ENCODE results near the gene MLIP.
"Not testable (repeated sequence)": the region's sequence is repeated elsewhere in the genome, so short reads cannot be mapped to it uniquely, and the experiment has no call there.

MLIP gene

DNA sequence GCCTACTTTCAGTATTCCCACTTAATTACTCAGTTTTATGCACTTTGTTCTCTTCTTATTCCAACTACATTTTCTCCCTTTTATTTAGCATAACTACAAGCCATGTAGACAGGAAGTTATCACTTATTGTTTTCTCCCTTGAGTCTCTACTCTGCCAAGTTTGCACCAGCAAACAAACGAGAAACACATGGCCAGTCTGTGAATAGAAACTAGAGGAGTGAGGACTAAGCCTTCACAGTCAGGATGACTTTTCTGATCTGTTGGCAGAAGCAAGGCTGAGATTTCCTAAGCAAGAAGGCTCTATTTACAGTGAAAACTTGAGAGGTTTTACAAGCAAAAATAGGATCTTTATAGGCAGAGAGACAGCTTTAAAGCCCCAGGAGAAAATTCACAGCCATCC, 127.2 kb downstream of the MLIP start:
- no peak for DNase-seq

DNA sequence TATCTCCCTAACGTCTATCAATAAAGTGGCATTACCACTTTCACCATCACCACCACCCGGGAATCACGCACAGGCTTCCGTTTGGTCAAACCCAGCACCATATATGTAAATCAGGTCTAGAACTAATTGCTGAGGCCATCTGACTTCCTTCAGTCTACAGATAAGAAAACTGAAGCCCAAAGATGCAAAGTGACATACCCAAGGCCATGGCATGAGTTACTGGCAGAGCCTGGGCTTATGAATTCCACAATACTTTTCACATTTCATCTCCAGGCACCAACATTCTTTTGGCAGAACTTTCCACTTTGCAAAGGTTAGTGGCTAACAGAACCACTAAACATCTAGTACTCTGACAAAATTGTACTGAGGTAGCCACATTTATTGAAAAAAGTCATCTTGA, 132.5 kb downstream of the MLIP start:
- no peak for DNase-seq

DNA sequence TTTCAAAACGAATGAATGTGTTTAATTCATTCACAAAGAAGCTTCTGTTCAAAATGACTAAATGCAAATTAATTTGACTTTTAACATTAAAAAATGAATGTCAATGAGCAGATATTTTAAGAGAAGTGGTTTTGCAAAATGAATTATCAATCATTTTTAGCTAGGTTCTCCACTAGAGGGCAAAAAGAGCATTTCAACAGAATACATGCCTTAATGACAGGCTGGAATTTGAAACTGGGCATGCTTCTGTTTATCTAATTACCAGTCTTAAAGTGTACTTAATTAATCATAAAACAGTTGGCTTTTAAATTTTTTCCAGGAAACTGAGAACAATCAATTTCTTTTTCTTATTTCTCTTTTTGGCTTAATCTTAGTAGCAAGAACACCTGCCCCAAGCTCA, 133.2 kb downstream of the MLIP start:
- no peak for DNase-seq

DNA sequence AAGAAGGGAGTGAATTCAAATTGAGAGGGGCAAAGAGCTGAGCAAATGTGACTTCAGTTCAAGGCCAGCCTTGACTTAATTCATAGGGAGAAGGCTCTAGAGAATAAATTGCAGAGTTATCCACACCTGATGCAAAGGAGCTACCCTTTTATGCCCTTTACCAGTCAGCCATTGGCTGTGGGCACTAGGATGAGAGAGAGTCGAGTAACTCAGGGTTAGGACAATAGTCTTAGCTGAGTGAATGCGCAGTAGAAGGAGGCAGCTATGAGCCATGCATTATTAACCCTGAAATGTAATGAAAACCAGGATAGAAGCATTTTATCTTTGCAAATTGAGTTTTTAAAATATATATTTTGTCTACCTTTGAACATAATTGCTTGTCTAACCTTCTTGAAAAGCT, 134.0 kb downstream of the MLIP start:
- no peak for DNase-seq

DNA sequence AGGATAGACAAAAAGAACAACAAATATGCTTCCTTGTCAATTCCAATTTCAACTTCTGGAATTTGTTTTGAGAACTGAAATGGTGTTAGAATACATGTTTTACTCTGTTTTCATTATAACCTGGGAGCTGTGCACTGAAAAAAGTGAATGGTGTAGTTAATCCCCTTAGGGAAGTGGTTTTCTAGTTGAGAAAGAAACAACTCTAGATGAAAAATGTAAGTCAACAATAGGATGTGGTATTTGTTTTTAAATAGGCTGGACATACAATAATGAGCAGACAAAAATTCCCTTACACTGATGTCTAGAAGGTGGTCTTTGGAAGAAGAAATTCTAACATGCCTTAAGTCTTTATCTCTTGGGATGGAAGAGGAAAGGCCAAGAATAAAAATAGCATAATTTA, 137.1 kb downstream of the MLIP start:
- DNase-seq: no peak

DNA sequence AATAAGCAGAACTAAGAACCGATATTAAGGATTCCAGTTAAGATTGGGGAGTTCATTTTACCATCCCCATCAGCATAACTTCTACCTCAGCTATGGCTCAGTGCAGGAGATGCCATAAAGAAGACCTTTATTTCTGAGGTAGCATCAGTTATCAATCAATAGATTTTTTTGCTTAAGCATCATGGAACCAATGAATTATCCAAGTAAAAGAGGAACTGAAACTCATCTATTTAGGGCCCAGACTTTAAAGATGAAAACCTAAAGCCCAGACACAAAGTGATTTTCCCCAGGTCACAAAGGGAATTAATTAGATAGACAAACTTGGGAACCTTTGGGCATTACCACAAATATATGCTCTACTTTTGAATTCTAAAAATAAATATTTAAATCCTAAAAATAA, 137.8 kb downstream of the MLIP start:
- DNase-seq: no peak

DNA sequence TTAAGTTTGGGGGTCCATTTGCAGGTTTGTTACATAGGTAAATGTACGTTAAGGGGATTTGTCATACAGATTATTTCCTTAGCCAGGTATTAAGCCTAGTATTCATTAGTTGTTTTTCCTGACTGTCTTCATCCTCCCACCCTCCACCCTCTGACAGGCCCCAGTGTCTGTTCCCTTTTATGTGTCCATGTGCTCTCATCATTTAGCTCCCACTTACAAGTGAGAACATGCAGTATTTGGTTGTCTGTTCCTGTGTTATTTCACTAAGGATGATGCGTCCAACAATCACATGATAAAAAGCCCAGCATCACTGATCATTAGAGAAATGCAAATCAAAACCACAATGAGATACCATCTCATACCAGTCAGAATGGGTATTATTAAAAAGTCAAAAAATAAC, 138.6 kb downstream of the MLIP start:
- DNase-seq: not testable (repeated sequence)

DNA sequence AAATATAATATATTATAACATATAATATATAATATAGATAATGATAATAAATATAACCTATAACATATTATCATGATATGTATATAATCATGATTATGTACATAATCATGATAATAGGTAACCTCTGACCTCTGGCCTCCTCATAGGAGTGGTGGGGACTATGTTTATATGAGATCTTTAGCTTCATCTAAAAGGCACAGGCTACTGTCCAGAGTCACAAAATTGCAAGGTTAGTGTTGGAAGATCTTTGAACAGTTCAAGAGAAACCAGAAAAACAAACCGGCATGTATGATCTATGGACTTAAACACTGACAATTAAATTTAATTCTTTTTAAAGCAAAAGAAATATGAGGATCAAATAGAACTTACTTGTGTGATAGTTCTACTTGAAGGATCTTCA, 141.3 kb downstream of the MLIP start:
- DNase-seq: no peak

DNA sequence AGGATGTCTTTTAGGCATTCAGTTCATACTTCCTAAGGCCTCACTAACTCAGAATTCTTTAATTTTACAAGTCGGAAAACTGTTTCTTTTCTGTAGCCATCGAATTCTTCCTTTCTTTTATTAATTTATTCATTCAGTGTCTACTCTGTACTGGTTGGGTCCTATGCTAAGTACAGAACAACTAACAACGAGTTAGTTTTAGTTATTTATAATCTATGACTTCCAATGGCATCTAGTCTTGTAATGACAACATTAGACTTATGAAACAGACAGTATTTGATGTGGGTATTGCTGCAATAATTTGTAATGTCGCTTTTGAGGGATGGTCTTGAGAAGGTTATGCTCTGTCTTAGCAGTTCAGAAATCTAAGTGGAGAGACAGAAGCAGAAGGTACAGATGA, 141.7 kb downstream of the MLIP start:
- DNase-seq: no peak

DNA sequence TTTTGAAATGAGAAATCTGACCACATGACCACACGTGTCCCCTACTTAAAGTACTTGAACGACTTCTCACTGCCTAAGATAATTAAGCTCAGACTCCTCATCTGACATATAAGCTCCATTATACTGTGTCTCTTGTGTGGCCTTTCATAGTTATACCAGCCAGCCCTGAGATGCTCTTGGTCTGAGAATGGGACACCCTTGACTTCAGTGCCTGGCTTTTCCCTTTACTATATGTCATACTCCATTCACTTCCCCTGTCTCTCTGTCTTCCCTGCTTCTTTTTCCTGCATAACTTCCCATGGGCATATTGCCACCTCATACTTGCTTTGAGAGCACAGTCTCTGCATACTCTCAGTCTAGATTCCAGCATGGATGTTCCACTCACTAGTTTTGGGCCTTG, 143.6 kb downstream of the MLIP start:
- DNase-seq: no peak

DNA sequence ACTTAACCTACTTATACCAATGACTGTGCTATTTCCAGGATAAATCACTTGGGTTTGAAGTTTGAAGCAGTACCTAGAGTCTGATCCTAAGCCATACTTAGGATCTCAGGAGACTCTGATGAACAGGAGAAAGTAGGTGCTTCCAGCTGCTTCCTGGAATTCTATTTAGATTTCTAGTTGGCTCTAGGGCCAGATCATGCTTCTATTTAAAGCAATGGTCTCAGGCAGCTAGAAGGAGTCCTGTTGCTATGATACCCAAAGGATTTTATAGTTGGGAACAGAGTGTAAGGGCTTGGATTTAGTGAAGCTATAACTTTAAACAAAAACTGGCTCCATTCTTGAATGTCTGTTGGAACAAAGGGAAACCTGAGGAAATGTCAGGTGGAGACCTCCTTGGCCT, 144.6 kb downstream of the MLIP start:
- DNase-seq: no peak

DNA sequence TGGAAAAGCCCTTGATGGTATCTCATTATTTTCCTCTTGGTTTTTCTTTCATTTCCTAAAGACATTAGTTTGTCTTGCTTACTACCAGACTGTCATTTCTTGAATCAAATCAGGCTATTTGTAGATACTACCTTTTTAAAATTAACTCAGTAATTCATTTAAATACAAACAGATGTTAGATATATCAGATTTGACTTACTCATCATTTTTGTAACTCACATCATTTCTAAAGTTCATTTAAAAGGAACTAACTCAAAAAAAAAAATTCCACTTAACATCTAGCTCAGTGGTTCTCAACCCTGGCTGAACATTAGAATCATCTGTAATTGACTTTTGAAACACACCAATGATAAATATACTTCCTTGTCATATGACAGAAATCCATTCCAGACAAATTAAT, 148.8 kb downstream of the MLIP start:
- no peak for DNase-seq

DNA sequence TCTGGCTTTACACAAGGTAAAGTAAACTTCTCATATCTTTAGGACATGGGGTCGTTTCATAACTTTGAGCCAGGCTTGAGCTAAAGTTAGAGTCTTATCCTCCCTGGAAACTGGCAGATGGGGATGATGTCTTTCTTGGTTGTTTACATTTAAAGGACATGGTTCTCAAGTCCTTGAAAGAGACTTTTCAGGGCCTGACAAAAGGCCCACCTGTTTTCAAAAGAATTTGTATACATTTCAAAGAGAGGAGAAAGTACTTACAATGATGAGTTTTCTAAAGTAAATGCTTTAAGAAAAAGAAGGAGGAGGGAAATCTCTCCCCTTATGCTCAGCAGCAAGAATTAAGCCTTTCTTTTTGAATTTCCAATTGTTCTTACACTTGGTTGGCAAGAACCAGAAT, 151.3 kb downstream of the MLIP start:
- DNase-seq: no peak

DNA sequence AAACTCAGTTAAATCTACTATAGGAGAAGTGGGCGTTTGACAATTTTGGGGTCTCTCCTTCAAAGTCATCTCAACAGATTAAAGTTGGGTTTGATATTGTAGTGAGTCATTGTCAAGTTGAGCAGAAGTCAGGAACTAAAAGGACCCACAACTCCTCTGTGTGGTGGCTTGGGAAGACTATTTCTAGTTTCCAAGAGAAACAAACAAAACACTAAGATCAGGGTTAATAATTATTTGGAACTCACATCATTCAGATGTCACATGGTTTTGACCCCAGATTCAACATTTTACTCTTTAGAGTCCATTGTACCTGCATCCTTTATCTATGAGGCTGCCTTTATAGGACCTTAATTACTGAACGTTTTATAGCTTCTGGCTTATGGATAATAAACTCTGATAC, 151.7 kb downstream of the MLIP start:
- no peak for DNase-seq

DNA sequence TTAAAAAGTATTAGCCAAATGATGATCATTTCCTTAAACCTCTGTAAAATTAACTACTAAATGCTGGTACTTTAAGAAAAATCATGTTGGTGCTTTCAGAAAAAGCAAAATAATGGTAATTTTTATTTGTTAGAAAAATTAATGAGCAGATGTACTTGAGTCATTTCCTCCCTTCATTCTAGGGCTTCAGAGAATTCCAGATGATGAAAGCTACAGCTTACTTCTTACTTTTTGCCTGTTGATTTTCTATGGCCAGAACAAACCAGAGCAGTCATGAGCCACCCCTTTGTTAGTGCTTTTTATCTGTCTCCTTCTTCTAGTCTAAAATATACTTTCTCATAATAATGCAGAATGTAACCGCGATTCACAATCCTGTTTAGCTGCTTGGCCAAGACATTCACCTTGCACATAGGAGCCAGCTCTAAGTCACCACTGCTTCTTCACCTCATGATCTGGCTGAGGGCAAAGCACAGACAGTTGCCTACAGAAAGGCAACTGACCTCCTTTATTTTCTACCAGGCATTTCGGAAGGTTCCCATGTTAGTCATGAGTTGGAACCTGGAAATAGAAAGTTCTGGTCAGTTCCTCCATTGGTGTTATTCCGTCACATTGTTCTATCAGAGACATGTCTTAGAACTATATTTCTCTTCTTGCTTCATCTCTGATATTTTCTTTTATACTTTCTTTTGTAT, 153.5 kb downstream of the MLIP start:
- DNase-seq: no peak

DNA sequence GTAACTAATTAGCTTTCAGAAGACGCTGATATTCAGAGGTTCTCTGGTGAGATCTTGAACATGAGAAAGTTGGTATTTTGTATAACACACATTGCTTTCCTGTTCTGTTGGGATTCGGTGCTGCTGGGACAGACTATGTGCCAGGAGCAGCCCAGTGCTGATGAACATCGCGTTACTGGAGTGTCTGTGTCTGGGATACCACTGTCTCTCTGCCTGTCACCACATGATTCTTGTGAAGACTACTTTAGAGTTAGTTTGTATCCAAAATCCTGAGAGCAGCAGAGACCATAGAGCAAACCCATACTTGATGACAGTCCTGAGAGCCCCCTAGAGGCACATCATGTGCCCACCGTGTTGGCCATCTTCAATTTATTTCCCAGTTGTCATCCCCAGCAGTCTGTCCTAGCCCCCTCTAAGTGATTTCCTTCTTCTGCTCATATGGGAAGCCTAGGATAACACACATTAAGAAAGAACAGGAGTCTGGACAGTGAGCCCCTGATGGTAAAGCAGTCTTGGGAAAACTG, 155.2 kb downstream of the MLIP start:
- no peak for DNase-seq

DNA sequence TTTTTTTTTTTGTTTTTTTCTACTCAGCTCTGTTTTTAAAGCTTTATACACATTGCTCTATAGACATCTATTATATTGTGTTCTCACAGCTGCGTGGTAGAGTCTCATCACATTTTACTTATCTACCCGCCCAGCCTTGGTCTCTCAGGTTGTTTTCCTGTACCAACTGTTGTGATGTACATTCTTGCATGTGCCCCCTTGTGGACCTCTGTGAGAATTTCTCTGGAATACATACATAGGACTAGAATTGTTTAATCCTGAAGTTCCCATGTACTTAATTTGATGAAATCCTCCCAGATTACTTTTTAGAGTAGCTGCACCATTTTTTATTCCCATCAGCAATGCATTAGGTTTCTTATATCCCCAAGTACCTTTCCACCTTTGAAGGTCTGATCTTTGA, 156.6 kb downstream of the MLIP start:
- no peak for DNase-seq

DNA sequence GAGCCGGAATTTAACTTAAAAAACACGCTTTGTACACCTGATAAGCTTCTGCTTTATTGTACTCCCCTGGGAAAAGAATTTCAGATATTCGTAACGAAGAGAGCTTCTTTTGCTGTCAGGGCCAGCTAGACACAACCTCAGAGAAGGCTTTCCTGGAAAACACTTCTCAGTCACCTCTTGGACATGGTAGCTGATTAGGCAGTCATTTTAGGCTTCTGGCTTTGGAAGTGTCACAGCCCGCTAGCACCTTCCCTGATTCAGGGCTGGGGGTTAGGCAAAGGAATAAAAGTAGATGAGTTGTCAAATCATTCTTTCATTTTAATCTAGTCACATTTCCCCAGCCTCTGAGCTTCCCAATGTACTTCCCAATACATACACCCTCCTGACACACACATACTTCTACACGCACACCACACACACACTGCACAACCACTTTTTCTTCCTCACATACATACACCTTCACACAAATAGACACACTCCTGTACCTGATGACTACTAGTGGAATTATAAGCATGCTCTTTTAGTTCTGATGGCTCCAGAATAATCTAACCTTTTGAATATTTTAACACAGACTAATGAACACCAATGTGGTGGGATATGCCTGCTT, 162.1 kb downstream of the MLIP start:
- no peak for DNase-seq

DNA sequence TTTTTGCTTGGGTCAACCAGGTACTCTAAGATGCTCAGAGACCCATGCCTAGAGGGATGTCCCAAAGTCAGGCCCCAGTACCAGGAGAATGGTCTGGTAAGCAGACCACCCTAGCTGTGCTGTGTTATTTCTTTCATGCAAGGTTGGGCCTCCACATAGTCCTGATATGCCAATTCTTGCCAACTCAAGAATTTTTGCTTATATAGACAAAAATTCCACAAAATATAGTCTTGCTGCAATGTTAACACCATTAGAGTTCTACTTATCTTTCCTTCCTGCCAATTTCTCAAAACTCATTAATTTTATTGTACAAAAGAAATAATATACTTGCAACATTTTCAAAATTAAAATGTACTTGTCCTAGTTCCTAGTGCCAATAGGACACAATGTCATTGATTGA, 163.1 kb downstream of the MLIP start:
- DNase-seq: no peak

DNA sequence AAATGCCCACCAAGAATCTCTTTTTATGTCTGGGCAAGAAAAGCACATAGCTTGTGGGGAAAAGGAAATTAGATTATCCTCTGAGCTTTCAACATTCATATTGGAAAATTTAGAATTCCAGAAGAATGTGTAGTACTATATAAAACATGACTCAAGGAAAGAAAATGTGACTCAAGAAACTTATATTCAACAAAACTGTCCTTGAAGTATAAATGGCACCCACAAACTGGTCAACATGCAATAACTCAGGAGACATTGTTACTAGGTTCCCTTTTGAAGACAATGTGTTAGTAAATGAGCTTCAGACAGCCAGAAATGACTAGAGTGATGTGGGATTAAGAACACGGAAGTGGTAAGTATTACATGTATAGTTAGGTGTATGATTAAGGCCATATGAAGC, 170.9 kb downstream of the MLIP start:
- DNase-seq: no peak

DNA sequence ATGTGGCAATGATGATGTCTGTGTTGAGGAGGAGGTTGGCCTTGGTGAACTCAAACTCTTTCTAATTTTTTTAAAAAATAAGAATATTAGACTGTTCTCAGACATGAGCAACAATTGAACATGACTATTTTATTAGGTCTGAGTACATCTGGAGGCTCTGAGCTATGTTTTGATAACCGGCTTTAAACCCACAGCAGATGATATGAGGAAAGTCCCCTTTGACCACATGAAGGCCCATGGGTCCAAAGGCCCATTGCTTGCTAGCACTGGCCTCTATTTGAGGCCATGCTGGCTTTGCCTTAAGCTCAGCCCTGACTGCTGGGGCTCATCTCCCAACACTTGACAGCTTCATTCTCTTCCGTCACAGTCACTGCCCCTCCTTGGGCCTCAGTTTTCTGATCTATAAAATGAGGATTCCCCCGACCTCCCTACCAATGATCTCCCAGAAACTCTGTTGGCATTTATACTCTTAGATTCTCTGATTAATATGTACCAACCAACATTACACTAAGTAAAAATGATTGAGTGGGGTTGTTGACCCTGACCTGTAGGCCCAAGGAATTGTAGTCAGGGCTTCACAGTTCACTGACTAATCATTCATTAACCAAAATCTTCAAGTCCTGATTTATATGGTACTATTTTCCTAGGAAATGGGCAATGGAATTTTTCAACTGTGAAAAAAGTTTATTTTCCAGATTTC, 173.1 kb downstream of the MLIP start:
- DNase-seq: no peak

DNA sequence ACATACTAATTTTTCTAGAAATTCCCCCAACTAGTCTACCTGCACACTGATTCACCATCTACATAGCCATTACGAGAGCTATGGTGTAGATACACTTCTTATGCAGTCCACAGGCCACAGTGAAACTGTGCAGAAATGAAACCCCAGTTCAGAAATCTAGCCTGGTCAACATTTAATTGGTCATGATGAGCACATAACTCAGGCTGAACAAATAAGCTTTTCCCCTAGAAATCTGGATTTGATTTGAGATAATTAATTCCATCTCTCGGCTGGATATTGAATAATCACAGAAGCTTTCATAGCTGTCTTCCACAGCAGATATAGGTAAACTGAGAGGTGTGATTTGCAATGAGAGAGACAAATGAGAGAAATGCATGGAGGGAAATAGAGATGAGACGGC, 174.4 kb downstream of the MLIP start:
- no peak for DNase-seq

DNA sequence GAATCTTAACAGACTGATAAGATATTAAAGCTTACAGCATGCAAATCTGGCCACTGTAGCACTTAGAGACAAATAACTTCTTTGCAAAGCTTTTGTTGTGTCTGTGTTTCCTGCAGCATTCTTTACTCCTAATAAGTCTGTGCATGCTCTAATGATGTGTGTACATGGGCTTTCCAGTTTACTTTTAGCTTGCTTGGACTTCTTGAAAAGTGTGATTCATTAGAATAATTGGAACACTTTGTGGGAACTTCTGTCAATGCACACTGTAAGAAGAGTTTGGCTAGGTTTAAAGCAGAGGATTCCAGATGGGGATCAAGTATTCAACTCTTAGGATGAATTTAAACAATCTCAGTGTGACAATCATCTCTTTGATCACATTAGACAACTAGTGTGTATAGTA, 174.9 kb downstream of the MLIP start:
- DNase-seq: no peak

DNA sequence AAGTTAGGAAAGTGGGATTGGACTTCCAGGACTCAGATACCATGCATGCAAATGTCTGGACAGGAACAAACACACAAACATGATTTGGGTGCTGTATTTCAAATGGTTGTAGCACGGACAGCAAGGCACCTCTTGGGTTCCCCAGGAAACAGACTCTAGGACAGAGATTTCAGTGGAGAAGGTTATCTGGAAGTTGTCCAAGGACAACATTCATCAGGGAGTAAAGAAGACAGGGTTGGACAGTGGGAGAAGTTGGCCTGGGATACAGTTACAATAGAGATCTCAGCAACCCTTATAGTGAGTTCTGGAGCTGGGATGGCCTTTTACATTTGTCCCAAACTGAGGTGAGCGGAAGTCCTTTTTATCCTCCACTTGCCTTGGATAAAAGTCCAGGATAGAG, 177.2 kb downstream of the MLIP start:
- no peak for DNase-seq

DNA sequence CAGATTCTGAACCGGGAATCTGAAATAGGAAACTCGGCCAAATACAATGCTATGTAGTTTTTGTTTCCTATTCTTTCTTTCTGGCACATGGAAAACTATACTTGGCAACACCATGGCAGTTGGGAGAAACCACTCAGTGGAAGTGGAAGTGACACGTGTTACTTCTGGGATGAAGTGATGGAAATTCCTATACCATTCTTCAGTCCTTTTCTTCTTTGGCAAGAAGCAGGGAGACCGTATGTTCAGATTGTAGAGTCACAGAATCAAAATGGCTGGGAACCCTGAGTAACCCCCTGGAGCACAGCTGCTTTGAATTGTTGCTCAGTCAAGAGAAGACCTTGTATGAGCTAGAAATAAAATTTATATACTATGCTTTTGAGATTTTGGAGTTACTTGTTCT, 178.2 kb downstream of the MLIP start:
- no peak for DNase-seq
